Stimulated activated CD8-positive, alpha-beta memory T cell treated with anti-CD3 and anti-CD28 coated beads, Interleukin-12 subunit alpha, Interleukin-12 subunit beta, amount 100 ng/mL, for 4 hours (primary cell): ENCODE data around the gene PPME1.

Source experiments
- DNase-seq: peaks from one replicate; pipeline ENCODE4 v3.0.0-alpha.2; 2020; ENCODE audit warnings: low read depth

The PPME1 gene

GRCh38 chr11:74162681-74163467 is 8.2 kb upstream of the PPME1 start:
- no peak for DNase-seq

- DNase-seq, result no peak
Measured at GRCh38 chr11:74168838-74169237, 2.3 kb upstream of the PPME1 start.

GRCh38 chr11:74169738-74170458 is 1.2 kb upstream of the PPME1 start:
- no peak for DNase-seq

- DNase-seq, result no peak
Measured at GRCh38 chr11:74171630-74171968, 510 bp downstream of the PPME1 start.

- DNase-seq, result no peak
Measured at GRCh38 chr11:74171997-74172396, 908 bp downstream of the PPME1 start.

- DNase-seq, result no peak
Measured at GRCh38 chr11:74175920-74176319, 4.8 kb downstream of the PPME1 start.

GRCh38 chr11:74179234-74180052 is 8.4 kb downstream of the PPME1 start:
- no peak for DNase-seq

GRCh38 chr11:74182635-74183034 is 11.5 kb downstream of the PPME1 start:
- no peak for DNase-seq

- no peak for DNase-seq
Measured at GRCh38 chr11:74185285-74185684, 14.2 kb downstream of the PPME1 start.

GRCh38 chr11:74185695-74186094 is 14.6 kb downstream of the PPME1 start:
- DNase-seq, result no peak

- no peak for DNase-seq
Measured at GRCh38 chr11:74195828-74196227, 24.7 kb downstream of the PPME1 start.

- no peak for DNase-seq
Measured at GRCh38 chr11:74196781-74197486, 25.8 kb downstream of the PPME1 start.

- no peak for DNase-seq
Measured at GRCh38 chr11:74203966-74204365, 32.9 kb downstream of the PPME1 start.

GRCh38 chr11:74204701-74205100 is 33.6 kb downstream of the PPME1 start:
- no peak for DNase-seq

- DNase-seq, result no peak
Measured at GRCh38 chr11:74205181-74205580, 34.1 kb downstream of the PPME1 start.

- no peak for DNase-seq
Measured at GRCh38 chr11:74206746-74207145, 35.7 kb downstream of the PPME1 start.

GRCh38 chr11:74208507-74208906 is 37.4 kb downstream of the PPME1 start:
- DNase-seq, result no peak

- DNase-seq, result no peak
Measured at GRCh38 chr11:74212533-74212932, 41.4 kb downstream of the PPME1 start.

GRCh38 chr11:74220376-74220775 is 49.3 kb downstream of the PPME1 start:
- no peak for DNase-seq

- DNase-seq, result no peak
Measured at GRCh38 chr11:74221816-74222215, 50.7 kb downstream of the PPME1 start.

- no peak for DNase-seq
Measured at GRCh38 chr11:74225565-74225964, 54.5 kb downstream of the PPME1 start.

GRCh38 chr11:74226907-74227306 is 55.8 kb downstream of the PPME1 start:
- DNase-seq, result no peak
